ENCODE data around the gene DYRK1A.
"Not testable (repeated sequence)": the region's sequence is repeated elsewhere in the genome, so short reads cannot be mapped to it uniquely, and the experiment has no call there.

DYRK1A gene

DNA sequence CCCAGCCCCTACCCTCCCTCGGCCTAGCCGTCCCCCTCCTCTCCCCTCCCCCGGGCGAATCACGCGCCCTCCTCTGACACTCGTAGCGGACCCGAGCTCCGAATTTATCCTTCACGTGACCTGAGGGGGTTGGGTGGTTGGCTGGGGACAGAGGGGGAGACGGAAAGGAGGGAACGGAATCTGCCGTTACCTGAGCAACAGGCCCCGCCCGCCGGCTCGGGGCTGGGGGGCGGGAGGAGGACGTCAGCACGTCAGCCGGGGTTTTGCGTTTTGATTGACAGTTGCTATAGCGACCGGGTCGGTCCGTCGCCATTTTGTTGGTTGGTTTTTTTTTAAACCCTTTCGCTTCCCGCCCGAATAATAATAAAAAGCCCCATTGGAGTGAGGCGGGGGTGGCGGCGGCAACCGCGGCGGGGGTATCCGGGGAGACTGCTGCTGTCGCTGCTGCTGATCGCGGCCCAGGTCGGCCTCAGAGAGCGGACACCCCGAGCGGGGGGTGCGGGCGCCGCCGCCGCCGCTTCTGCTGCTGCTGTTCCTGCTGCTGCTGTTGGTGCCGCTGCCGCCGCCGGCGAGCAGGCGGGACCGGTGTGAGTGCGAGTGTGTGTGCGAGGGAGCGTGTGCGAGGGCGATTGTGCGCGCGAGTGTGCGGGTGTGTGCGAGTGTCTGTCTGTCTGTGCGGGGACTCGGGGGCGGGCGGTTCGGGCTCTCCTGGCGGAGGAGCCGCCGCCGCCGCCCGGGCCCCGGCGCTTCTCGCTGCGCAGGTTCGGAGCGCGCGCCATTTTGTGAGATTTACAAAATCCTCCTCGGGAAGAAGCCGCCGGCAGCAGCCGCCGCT, at the start of gene DYRK1A:
TSS of gene DYRK1A (plus strand) at position 292 of the 835 bp plus-strand sequence. CDS start 53,602 bp downstream, outside the sequence.
- DNase-seq (ENCODE audit: low spot score), result peak; percentile 98

DNA sequence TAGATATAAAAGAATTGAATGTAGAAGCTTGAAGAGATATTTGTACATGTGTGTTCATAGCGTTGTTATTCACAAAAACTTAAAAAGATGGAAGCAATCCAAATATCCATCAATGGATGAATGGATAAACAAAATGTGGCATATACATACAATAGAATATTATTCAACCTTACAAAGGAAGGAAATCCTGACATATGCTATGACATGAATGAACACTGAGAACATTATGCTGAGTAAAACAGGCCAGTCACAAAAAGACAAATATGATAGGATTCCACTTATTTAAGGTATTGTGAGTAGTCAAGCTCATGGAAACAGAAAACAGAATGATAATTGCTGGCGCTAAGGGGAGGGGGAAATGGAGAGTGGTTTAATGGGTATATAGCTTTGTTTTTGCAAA, 47.0 kb upstream of the DYRK1A start:
- no peak for DNase-seq (ENCODE audit: low spot score)

- no peak for DNase-seq (ENCODE audit: low spot score)
These were observed 44.5 kb upstream of the DYRK1A start for GRCh38 chr21:37322084-37322483.

DNA sequence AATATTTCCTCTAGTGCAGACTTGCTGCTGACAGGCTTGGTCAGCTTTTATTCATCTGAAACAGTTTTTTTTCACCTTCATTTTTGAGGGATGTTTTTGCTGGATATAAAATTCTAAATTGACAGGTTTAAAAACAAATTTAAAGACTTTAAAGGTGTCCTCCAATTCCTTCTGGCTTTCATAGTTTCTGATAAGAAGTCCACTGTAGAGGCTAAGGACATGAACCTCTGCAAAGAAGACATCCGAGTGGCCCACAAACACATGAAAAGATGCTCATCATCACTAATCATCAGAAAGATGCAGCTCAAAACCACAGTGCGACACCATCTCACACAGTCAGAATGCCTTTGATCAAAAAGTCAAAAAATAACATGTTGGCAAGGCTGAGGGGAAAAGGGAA, 42.0 kb upstream of the DYRK1A start:
- DNase-seq (ENCODE audit: low spot score), result no peak

DNA sequence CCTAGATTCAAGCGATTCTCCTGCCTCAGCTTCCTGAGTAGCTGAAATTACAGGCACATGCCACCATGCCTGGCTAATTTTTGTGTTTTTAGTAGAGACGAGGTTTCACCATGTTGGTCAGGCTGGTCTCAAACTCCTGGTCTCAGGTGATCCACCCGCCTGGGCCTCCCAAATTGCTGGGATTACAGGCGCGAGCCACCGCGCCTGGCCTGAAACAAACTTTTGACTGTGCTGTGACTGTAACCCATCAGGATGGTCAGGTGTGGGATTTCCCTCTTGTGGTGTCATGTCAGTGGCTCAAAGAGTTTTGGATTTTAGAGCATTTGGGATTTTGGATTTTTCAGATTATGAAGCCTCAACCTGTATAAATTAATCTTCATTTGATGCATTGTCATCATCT, 38.4 kb upstream of the DYRK1A start:
- DNase-seq (ENCODE audit: low spot score), result not testable (repeated sequence)

- DNase-seq (ENCODE audit: low spot score), result no peak
These were observed 35.2 kb upstream of the DYRK1A start for GRCh38 chr21:37331411-37331810.

- no peak for DNase-seq (ENCODE audit: low spot score)
These were observed 31.5 kb upstream of the DYRK1A start for GRCh38 chr21:37335053-37335452.

DNA sequence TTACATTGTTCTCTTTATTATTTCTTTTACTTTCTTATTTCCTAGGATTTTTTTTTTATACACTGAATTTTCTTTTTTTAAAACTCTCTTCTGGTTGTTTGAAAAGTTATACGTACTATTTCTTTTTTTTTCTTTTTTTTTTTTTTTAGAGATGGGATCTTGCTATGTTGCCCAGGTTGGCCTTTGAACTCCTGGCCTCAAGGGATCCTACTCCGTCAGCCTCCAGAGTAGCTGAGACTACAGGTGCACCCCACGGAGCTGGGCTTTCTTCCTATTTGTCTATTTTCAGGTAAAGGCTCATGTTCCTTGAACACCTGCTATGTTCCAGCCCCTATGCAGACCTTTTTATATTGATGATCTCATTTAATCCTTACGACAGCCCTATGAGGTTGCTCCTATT, 29.4 kb upstream of the DYRK1A start:
- DNase-seq (ENCODE audit: low spot score), result no peak

DNA sequence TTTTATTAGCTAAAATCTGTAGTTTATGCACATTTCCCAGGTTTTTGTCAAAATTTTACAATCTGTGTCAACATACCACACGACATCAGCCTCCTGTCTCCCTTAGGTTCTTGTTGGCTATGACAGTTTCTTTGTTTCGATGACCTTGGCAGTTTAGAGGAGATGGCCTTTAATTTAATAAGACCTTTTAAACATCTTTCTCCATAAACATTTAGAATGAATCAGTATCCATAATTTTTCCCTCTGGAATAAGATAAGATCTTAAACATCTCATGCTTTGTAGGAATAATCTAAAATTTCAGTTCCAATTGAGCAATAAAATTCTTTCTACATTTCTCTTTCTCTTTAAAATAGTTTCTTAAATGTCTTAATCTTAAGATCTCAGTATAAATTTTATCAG, 28.7 kb upstream of the DYRK1A start:
- DNase-seq (ENCODE audit: low spot score), result no peak

- DNase-seq (ENCODE audit: low spot score), result no peak
These were observed 27.7 kb upstream of the DYRK1A start for GRCh38 chr21:37338671-37339551.

- DNase-seq (ENCODE audit: low spot score), result no peak
These were observed 27.0 kb upstream of the DYRK1A start for GRCh38 chr21:37339552-37339939.

- DNase-seq (ENCODE audit: low spot score), result no peak
These were observed 25.2 kb upstream of the DYRK1A start for GRCh38 chr21:37341254-37341960.

- no peak for DNase-seq (ENCODE audit: low spot score)
These were observed 24.4 kb upstream of the DYRK1A start for GRCh38 chr21:37342046-37342632.

DNA sequence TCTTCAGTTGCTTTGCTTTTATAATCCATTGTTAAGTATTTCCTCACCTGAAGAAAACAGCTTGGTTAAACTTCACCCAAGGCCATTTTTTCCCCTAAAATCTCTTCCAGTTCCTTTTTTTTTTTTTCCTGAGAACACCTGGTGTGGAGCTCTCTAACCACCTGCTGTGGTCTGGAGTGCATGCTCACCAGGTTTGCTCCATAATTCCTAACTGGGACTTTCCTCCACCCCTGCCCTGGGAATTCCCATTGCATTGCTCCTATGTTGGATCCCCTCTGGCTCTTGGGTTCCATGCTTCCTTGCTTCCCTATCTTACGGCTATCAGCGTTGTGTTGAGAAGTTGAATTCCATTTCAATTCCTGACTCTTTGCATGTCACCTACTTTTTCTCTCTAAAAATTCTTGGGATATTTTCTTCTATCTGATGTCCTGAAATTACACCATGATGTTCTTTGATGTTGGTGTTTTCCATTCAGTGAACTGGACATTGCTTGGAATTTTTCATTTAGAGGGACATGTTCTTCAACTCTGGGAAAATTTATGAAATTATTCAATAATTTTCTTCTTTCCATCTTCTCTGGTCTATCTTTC, 19.6 kb upstream of the DYRK1A start:
- DNase-seq (ENCODE audit: low spot score), result no peak

DNA sequence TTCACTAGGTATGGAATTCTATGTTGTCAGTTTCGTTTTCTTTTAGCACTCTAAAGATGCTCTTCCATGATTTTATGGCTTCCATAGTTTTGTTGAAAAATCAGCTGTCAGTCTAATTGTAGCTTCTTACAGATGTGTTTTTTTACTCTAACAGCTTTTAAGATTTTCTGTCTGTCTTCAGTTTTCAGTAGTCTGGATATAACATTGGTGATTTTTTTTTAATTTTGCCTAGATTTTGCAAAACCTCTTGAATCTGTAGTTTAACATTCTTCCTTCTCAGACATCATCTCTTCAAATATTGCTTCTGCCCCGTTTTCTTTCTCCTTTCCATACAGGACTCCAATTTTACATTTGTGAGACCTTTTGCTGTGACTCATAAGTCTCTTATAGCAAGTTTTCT, 17.9 kb upstream of the DYRK1A start:
- DNase-seq (ENCODE audit: low spot score), result no peak

- no peak for DNase-seq (ENCODE audit: low spot score)
These were observed 16.1 kb upstream of the DYRK1A start for GRCh38 chr21:37350472-37350871.

- no peak for DNase-seq (ENCODE audit: low spot score)
These were observed 9.9 kb upstream of the DYRK1A start for GRCh38 chr21:37356706-37357105.

GRCh38 chr21:37357691-37358090, 8.9 kb upstream of the DYRK1A start:
- no peak for DNase-seq (ENCODE audit: low spot score)

DNA sequence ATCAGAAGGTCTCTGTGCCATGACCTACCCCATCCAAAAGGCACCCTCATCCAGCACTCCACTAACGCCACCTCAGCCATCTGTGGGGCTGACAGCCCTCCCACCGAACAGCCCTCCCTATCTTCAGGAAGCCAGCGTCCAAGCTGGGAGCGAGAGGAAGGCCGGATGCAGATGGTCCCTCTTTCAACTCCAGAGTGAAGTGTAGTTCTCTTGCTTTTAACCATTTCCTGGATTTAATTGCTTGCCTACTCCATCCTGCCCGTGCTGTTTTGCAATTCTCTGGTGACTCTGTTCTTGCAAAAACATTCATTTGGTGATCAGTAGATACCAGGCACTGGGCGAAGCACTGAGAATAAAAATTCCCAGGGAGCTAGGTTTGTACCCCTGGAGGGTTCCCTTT, 8.2 kb upstream of the DYRK1A start:
- DNase-seq (ENCODE audit: low spot score), result no peak

GRCh38 chr21:37363936-37364335, 2.6 kb upstream of the DYRK1A start:
- no peak for DNase-seq (ENCODE audit: low spot score)

DNA sequence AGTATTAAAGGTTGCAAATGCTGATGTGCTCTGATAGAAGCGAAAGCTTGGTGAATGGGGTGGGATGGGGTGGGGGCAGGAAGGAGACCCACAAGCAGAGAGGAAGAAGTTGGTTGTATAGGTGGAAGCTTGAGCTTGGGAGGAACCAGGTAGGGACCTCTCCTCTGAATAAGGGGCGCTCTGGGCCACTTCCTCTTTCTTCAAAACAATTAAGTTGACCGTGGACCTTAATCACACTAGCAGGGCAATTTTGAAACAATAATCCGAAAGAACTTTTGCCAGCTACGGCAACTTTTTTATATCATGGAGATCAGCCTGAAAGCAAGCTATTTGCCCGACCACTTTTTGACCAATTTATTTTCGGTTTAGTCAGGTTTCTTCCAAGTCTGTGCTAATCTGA, 1.9 kb upstream of the DYRK1A start:
- no peak for DNase-seq (ENCODE audit: low spot score)

Measured in activated CD4-positive, alpha-beta T cell treated with anti-CD3 and anti-CD28 coated beads, Interleukin-2, Interleukin-4, amounts not matched to agents 100 ng/mL and 50 ng/mL, durations not matched to agents 16 hours and 8 hours (primary cell).